Measurements from ENCODE around the gene PCSK7.

Gene PCSK7

DNA sequence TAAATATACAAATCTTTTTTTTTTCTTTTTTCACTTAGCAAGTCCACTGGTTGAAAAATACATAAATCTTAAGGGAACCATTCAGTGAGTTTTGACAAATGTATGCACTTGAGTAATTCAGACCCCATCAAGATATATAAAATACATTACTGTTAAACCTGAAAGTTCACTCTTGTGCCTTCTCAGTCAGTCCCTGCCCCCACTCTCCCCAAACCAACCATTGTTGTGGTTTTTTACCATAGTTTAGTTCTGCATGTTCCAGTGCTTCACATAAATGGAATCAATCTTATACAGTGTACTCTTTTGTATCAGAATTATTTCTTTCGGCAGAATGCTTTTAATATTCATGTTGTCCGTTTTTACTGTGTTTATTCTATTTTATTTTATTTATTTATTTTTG is 26.7 kb upstream of the PCSK7 start:
- no peak for DNase-seq
- H2AFZ ChIP-seq (ENCODE audit: low read depth, low read length) = no peak overlapping the region
- H3K79me2 ChIP-seq (ENCODE audit: insufficient read depth, low read length) = no peaks in the 10 kb centered on the region
- H3K9me3 ChIP-seq (ENCODE audit: insufficient read depth, low read length, severe bottlenecking) = no peaks in the 10 kb centered on the region
- no peak for TF ChIP-seq EZH2 (IDR thresholded peaks at IDR 0.05; ENCODE audit: borderline replicate concordance, low read depth, low read length, severe bottlenecking)
- TF ChIP-seq, protein P1, sequence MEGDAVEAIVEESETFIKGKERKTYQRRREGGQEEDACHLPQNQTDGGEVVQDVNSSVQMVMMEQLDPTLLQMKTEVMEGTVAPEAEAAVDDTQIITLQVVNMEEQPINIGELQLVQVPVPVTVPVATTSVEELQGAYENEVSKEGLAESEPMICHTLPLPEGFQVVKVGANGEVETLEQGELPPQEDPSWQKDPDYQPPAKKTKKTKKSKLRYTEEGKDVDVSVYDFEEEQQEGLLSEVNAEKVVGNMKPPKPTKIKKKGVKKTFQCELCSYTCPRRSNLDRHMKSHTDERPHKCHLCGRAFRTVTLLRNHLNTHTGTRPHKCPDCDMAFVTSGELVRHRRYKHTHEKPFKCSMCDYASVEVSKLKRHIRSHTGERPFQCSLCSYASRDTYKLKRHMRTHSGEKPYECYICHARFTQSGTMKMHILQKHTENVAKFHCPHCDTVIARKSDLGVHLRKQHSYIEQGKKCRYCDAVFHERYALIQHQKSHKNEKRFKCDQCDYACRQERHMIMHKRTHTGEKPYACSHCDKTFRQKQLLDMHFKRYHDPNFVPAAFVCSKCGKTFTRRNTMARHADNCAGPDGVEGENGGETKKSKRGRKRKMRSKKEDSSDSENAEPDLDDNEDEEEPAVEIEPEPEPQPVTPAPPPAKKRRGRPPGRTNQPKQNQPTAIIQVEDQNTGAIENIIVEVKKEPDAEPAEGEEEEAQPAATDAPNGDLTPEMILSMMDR (IDR thresholded peaks at IDR 0.05; ENCODE audit: borderline replicate concordance, extremely low read depth, low read length, poor library complexity, severe bottlenecking) = no peak
- no peak overlapping the region for H3K27ac ChIP-seq (ENCODE audit: low read length)
- no peak overlapping the region for H3K4me2 ChIP-seq (ENCODE audit: insufficient read depth, low read length)
- H3K36me3 ChIP-seq (ENCODE audit: insufficient read depth, low read length) = peaks cover 24% of the 10 kb centered on the region; the same call in 1 of the 2 replicates
- no peak for ATAC-seq (ENCODE audit: insufficient read depth, low read depth)
- no peak overlapping the region for H3K9ac ChIP-seq (ENCODE audit: low read depth, low read length)
- no peaks in the 10 kb centered on the region for H3K27me3 ChIP-seq (ENCODE audit: insufficient read depth, low read length, poor library complexity)
- no peak overlapping the region for H3K4me3 ChIP-seq (ENCODE audit: low read depth in 1 of 2, low read length in 2 of 2)
- no peaks in the 10 kb centered on the region for H4K20me1 ChIP-seq (ENCODE audit: insufficient read depth, low read length)
- H3K4me1 ChIP-seq (ENCODE audit: insufficient read depth, low read length) = no peaks in the 10 kb centered on the region

- no peaks in the 10 kb centered on the region for H3K9me3 ChIP-seq (ENCODE audit: insufficient read depth, low read length, severe bottlenecking)
- H3K4me2 ChIP-seq (ENCODE audit: insufficient read depth, low read length) = no peak overlapping the region
- DNase-seq = no peak
- H3K27ac ChIP-seq (ENCODE audit: low read length) = no peak overlapping the region
- ATAC-seq (ENCODE audit: insufficient read depth, low read depth) = no peak
- H3K36me3 ChIP-seq (ENCODE audit: insufficient read depth, low read length) = peaks cover 21% of the 10 kb centered on the region
- H3K4me3 ChIP-seq (ENCODE audit: low read depth in 1 of 2, low read length in 2 of 2) = no peak overlapping the region
- no peaks in the 10 kb centered on the region for H3K4me1 ChIP-seq (ENCODE audit: insufficient read depth, low read length)
- H3K9ac ChIP-seq (ENCODE audit: low read depth, low read length) = no peak overlapping the region
- no peaks in the 10 kb centered on the region for H4K20me1 ChIP-seq (ENCODE audit: insufficient read depth, low read length)
- no peaks in the 10 kb centered on the region for H3K27me3 ChIP-seq (ENCODE audit: insufficient read depth, low read length, poor library complexity)
- H2AFZ ChIP-seq (ENCODE audit: low read depth, low read length) = no peak overlapping the region
- no peaks in the 10 kb centered on the region for H3K79me2 ChIP-seq (ENCODE audit: insufficient read depth, low read length)
- no peak for TF ChIP-seq EZH2 (IDR thresholded peaks at IDR 0.05; ENCODE audit: borderline replicate concordance, low read depth, low read length, severe bottlenecking)
- TF ChIP-seq, protein P1 (IDR thresholded peaks at IDR 0.05; ENCODE audit: borderline replicate concordance, extremely low read depth, low read length, poor library complexity, severe bottlenecking) = no peak
Observed at GRCh38 chr11:117256573-117256972, 24.7 kb upstream of the PCSK7 start.

DNA sequence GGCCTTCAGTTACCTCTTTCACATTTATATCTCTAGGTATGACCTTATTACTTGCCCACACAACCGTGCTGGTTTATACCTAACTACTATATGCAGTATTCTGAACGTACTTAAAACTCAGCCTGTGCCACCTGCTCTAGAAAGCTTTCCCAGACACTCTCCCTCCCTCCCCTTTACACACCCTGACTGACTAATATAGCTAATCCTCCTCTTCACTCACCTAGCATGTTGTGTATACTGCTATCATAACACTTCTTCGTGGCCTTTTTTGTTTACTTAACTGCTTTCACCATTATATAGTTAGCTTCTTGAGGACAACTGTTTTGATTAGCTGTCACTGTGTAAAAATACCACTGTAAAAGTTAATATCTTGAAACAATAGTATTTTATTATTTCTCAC is 24.1 kb upstream of the PCSK7 start:
- Histone ChIP-seq H3K9ac (ENCODE audit: low read depth, low read length) (no peak overlapping the region), H3K9me3 (ENCODE audit: insufficient read depth, low read length, severe bottlenecking) (no peaks in the 10 kb centered on the region), H3K27ac (ENCODE audit: low read length) (no peak overlapping the region), H3K4me3 (ENCODE audit: low read depth in 1 of 2, low read length in 2 of 2) (no peak overlapping the region), H3K79me2 (ENCODE audit: insufficient read depth, low read length) (no peaks in the 10 kb centered on the region), H2AFZ (ENCODE audit: low read depth, low read length) (no peak overlapping the region), H3K4me1 (ENCODE audit: insufficient read depth, low read length) (no peaks in the 10 kb centered on the region), H3K36me3 (ENCODE audit: insufficient read depth, low read length) (peaks cover 21% of the 10 kb centered on the region), H4K20me1 (ENCODE audit: insufficient read depth, low read length) (no peaks in the 10 kb centered on the region), H3K27me3 (ENCODE audit: insufficient read depth, low read length, poor library complexity) (no peaks in the 10 kb centered on the region), H3K4me2 (ENCODE audit: insufficient read depth, low read length) (no peak overlapping the region)
- ATAC-seq (ENCODE audit: insufficient read depth, low read depth) (no peak), DNase-seq (no peak)
- TF ChIP-seq, protein P1 (IDR thresholded peaks at IDR 0.05; ENCODE audit: borderline replicate concordance, extremely low read depth, low read length, poor library complexity, severe bottlenecking) = no peak
- no peak for TF ChIP-seq EZH2 (IDR thresholded peaks at IDR 0.05; ENCODE audit: borderline replicate concordance, low read depth, low read length, severe bottlenecking)

DNA sequence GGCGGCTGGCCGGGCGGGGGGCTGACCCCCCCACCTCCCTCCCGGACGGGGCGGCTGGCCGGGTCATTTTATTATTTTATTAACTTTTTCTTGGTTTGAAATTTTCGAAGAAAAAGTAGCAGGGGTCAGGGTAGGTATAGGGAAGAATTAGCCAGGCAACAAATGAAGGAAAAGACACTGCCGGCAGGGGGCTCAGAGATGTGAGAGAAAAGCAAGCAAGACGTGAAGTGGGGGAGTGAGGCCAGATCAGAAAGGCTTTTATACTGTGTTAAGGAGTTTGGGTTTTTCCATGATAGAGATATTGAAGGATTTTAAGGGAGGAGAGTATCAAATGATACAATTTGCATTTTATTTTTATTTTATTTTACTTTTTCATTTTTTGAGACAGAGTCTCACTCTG is 19.6 kb upstream of the PCSK7 start:
- no peaks in the 10 kb centered on the region for H3K9me3 ChIP-seq (ENCODE audit: insufficient read depth, low read length, severe bottlenecking)
- H3K27me3 ChIP-seq (ENCODE audit: insufficient read depth, low read length, poor library complexity) = no peaks in the 10 kb centered on the region
- TF ChIP-seq, protein P1 (IDR thresholded peaks at IDR 0.05; ENCODE audit: borderline replicate concordance, extremely low read depth, low read length, poor library complexity, severe bottlenecking) = no peak
- no peak for TF ChIP-seq EZH2 (IDR thresholded peaks at IDR 0.05; ENCODE audit: borderline replicate concordance, low read depth, low read length, severe bottlenecking)
- no peaks in the 10 kb centered on the region for H3K4me1 ChIP-seq (ENCODE audit: insufficient read depth, low read length)
- no peaks in the 10 kb centered on the region for H3K79me2 ChIP-seq (ENCODE audit: insufficient read depth, low read length)
- H3K4me3 ChIP-seq (ENCODE audit: low read depth in 1 of 2, low read length in 2 of 2) = no peak overlapping the region
- H3K9ac ChIP-seq (ENCODE audit: low read depth, low read length) = no peak overlapping the region
- no peaks in the 10 kb centered on the region for H4K20me1 ChIP-seq (ENCODE audit: insufficient read depth, low read length)
- DNase-seq (no peak), ATAC-seq (ENCODE audit: insufficient read depth, low read depth) (no peak)
- no peak overlapping the region for H2AFZ ChIP-seq (ENCODE audit: low read depth, low read length)
- no peak overlapping the region for H3K27ac ChIP-seq (ENCODE audit: low read length)
- no peak overlapping the region for H3K4me2 ChIP-seq (ENCODE audit: insufficient read depth, low read length)
- H3K36me3 ChIP-seq (ENCODE audit: insufficient read depth, low read length) = peaks cover 45% of the 10 kb centered on the region

Data from DND-41 (cell line).